Loucy (cell line): ENCODE data around the gene TICRR.

ENCODE experiments used
- CTCF ChIP-seq: fragments of 200-600 bp; sonication (generic); conservative IDR thresholded peaks from 2 replicates; pipeline ENCODE4 v1.5.1; 2014; ENCODE audit warnings: mild to moderate bottlenecking, antibody characterized with exemption, low read length
- EZH2phosphoT487 ChIP-seq: fragments of 200-600 bp; IDR thresholded peaks from 2 replicates; pipeline ENCODE4 v1.6.1; 2018; ENCODE audit warnings: antibody characterized with exemption, mild to moderate bottlenecking, moderate library complexity, borderline replicate concordance

DNA sequence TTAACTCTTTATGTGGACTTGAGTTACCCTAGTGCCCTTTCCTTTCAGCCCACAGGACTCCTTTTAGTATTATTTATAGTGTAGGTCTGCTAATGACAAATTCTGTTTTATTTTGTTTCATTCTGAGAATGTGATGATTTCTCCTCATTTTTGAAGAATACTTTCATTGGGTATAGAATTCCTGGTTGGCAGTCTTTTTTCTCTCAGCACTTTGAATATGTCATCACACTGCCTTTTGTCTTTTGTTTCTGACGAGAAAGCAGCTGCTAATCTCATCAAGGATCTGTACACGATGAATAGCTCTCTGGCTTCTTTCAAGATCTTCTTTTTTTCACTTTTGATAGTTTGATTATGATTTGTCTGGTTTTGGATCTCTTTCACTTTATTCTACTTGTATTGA, 37.8 kb downstream of the TICRR start:
- no peak for TF ChIP-seq CTCF
- no peak for TF ChIP-seq EZH2phosphoT487
